Lung (tissue), 12 donors: ENCODE measurements around the gene USP9X. TPM values are rescaled to one million over a fixed set of nuclear protein-coding genes. Genes with fewer than 3 reads are reported as not detected.

ENCODE experiments used
- ATAC-seq: fragments of 200-7000 bp; cut with Tn5 transposase; one replicate; pipeline ENCODE4 v1.9.1; 2020; ENCODE audit warnings: moderate number of reproducible peaks; ENCODE audit not compliant: insufficient read depth, low FRiP score
- DNase-seq, 3 donors: peaks; one replicate each; pipeline ENCODE4 v3.0.0-alpha.2; 2013 to 2017
- H3K27ac ChIP-seq, 2 donors: one replicate each; pipeline ENCODE4 v1.5.1; 2013; ENCODE audit warnings: mild to moderate bottlenecking in 2 of 2, moderate library complexity in 2 of 2, control low read depth in 1 of 2, inconsistent platforms in 1 of 2, low read depth in 1 of 2, low read length in 1 of 2
- H3K27me3 ChIP-seq, 3 donors: one replicate each; pipeline ENCODE4 v1.5.1; 2013; ENCODE audit warnings: low read length in 2 of 3; ENCODE audit not compliant: control insufficient read depth in 3 of 3, insufficient read depth in 3 of 3
- H3K36me3 ChIP-seq, 4 donors: one replicate each; pipeline ENCODE4 v1.5.1; 2013; ENCODE audit warnings: low read length in 4 of 4, mild to moderate bottlenecking in 1 of 4, moderate library complexity in 1 of 4; ENCODE audit not compliant: control insufficient read depth in 4 of 4, insufficient read depth in 4 of 4
- H3K4me1 ChIP-seq, 5 donors: one replicate each; pipeline ENCODE4 v1.5.1; 2013; ENCODE audit warnings: low read length in 5 of 5, mild to moderate bottlenecking in 2 of 5, moderate library complexity in 1 of 5; ENCODE audit not compliant: control insufficient read depth in 5 of 5, insufficient read depth in 5 of 5
- H3K4me3 ChIP-seq: one replicate; pipeline ENCODE4 v1.5.1; 2013; ENCODE audit warnings: mild to moderate bottlenecking, control low read depth, moderate library complexity
- H3K9ac ChIP-seq, 2 donors: one replicate each; pipeline ENCODE4 v1.5.1; 2013; ENCODE audit warnings: low read length in 2 of 2, control low read depth in 1 of 2; ENCODE audit not compliant: insufficient read depth in 1 of 2
- H3K9me3 ChIP-seq, 4 donors: one replicate each; pipeline ENCODE4 v1.5.1; 2013; ENCODE audit warnings: low read length in 3 of 4, mild to moderate bottlenecking in 1 of 4, moderate library complexity in 1 of 4; ENCODE audit not compliant: control insufficient read depth in 4 of 4, insufficient read depth in 3 of 4
- WGBS, 2 donors: extraction: QIAGEN DNeasy Blood & Tissue Kit; methylation state at CpG; one replicate each; pipeline ENCODE4 v1.1.7; 2013; 5-methylcytosine and 5-hydroxymethylcytosine counted together
- polyA plus RNA-seq, 2 donors: library from polyadenylated mRNA; stranded (reverse); fragments of 200-250 nt; gene quantifications; one replicate each; pipeline ENCODE4 v1.2.1, GENCODE V29; 2013
- total RNA-seq, 2 donors: library from RNA; depleted of rRNA in 1 of 2; stranded (reverse); fragments of >200 nt in 1 of 2; gene quantifications; one replicate each; pipeline ENCODE4 v1.2.1, GENCODE V29; 2014 to 2021
- TF ChIP-seq, protein P1 (sequence below): IDR thresholded peaks from 2 replicates; pipeline ENCODE4 v1.5.1; 2012; ENCODE audit warnings: mild to moderate bottlenecking; ENCODE audit errors: control extremely low read depth, extremely low read depth
- donor health status: control.
- donor health status: control.
- donor health status: Bipolar disorder and iron deficiency.
- donor health status: healthy.
- donor health status: DM: yes; HTN: yes; CAD: no.

Gene USP9X
- total and polyA plus RNA-seq, 4 donors, result 8.5 to 187 (median 43.0) TPM

DNA sequence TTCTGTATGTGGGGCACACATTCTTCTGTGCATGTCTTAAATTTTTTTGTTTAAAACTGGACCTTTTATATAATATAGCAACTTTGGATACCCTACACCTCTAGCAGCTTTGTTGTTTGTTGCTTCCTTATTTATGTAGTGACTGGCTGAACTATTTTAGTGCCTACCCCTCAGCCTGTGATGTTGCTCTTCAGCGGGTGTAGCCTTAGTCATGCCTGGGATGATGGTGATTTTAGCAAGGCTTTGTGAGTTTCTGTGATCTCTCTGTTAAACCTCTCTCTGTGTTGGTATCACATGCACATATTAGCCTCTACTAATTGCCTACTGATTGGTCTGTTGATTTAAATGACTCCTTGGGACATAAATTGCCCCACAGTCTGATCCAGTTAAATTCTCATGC lies 22.8 kb downstream of the USP9X start:
- peaks cover 0 to 3% (median 0%) of the 10 kb centered on the region in 4 donors for H3K9me3 ChIP-seq
- no peak overlapping the region for H3K4me3 ChIP-seq
- DNase-seq (no peak), ATAC-seq (no peak)
- TF ChIP-seq, protein P1, sequence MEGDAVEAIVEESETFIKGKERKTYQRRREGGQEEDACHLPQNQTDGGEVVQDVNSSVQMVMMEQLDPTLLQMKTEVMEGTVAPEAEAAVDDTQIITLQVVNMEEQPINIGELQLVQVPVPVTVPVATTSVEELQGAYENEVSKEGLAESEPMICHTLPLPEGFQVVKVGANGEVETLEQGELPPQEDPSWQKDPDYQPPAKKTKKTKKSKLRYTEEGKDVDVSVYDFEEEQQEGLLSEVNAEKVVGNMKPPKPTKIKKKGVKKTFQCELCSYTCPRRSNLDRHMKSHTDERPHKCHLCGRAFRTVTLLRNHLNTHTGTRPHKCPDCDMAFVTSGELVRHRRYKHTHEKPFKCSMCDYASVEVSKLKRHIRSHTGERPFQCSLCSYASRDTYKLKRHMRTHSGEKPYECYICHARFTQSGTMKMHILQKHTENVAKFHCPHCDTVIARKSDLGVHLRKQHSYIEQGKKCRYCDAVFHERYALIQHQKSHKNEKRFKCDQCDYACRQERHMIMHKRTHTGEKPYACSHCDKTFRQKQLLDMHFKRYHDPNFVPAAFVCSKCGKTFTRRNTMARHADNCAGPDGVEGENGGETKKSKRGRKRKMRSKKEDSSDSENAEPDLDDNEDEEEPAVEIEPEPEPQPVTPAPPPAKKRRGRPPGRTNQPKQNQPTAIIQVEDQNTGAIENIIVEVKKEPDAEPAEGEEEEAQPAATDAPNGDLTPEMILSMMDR, result no peak
- H3K4me1 ChIP-seq, result peaks cover 0 to 14% (median 1%) of the 10 kb centered on the region in 5 donors
- no peak overlapping the region for H3K9ac ChIP-seq
- H3K27me3 ChIP-seq, result peaks cover 0 to 26% (median 15%) of the 10 kb centered on the region in 3 donors
- H3K36me3 ChIP-seq, result no peaks in the 10 kb centered on the region
- no peak overlapping the region for H3K27ac ChIP-seq
- 53 to 69% methylated on average over 1 of the region's 1 CpG for WGBS, 2 donors

DNA sequence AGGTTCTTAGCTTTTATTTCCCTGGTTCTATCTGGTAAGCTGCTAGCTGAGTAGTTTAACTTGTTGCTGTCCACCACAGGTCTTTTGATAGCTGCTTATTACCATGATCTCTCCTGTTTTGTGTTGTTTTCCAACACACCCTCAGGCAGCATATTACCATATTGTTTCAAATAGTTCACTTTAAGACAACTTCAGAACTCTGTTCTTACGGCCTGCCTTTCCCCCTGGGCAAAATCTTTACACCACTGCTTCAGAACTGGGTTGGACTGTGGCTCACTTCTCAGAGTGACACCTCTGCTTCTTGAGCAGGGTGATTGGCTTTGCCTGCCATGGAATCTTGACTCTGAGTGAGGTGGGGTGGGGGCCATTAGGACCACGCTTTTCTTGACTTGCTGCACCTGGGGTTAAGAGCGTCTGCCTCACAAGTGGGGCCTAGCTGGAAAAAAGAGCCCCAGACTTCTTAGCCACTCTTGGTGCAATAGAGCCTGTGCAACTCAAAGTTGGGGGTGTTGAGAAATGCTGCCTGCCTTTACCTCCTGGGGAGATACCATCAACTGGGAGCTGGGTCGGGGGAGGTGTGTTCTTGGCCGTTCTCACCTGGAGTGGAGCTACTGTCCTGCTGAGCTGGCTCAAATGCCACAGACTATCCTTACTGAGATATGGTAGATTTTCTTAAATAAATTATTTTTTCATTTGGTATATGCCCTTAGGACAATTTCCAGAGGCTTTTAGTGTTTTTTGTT lies 23.4 kb downstream of the USP9X start:
- H3K4me3 ChIP-seq, result no peak overlapping the region
- peaks cover 0 to 14% (median 1%) of the 10 kb centered on the region in 5 donors for H3K4me1 ChIP-seq
- H3K9ac ChIP-seq, result no peak overlapping the region
- 80 to 81% methylated on average over 5 of the region's 5 CpGs for WGBS, 2 donors
- H3K36me3 ChIP-seq, result no peaks in the 10 kb centered on the region
- no peak for ATAC-seq
- no peak for DNase-seq
- H3K27ac ChIP-seq, result no peak overlapping the region
- peaks cover 0 to 26% (median 15%) of the 10 kb centered on the region in 3 donors for H3K27me3 ChIP-seq
- TF ChIP-seq, protein P1, result no peak
- H3K9me3 ChIP-seq, result peaks cover 0 to 3% (median 0%) of the 10 kb centered on the region in 4 donors

DNA sequence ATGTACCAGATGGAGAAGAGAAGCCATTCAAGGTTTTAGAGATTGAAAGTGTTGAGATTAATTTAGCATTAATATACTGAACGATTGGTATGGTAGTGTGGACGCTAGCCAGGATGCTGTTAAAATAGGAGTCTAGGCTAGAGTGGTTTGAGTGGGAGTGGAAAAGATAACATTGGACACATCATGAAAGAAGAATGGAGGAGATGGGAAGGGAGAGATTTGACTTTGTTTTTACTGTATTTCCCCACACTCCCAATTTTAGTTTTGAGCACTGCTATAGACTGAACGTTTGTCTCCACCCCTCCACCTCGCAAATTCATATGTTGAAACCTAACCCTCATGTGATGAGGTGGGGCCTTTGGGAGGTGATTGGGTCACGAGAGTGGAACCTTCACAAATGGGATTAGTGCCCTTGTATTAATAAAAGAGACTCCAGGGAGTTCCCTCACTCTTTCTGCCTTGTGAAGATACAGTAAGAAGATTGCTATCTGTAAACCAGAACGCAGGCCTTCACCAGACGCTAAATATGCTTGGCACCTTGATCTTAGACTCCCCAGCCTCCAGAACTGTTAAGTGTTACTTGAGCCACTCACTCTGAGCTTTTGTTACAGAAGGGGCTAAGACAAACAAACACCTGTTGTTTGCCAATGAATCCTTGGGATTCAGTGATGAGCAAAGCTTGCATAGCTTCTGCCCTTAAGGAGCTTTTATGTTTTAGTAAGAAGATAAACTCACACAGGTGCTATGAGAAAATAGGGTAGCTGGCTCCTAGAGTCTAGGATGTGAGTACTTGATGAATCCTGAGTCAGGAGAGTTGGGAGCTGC lies 25.8 kb downstream of the USP9X start:
- DNase-seq, result no peak
- 53 to 64% methylated on average over 7 of the region's 7 CpGs for WGBS, 2 donors
- TF ChIP-seq, protein P1, result no peak
- no peak for ATAC-seq
- peaks cover 0 to 3% (median 0%) of the 10 kb centered on the region in 4 donors for H3K9me3 ChIP-seq
- H3K27ac ChIP-seq, result peak overlapping the region in 1 of 2 donors; percentile 45
- no peak overlapping the region for H3K4me3 ChIP-seq
- H3K36me3 ChIP-seq, result no peaks in the 10 kb centered on the region
- H3K4me1 ChIP-seq, result peaks cover 0 to 17% (median 1%) of the 10 kb centered on the region in 5 donors
- H3K9ac ChIP-seq, result no peak overlapping the region
- H3K27me3 ChIP-seq, result peaks cover 0 to 28% (median 12%) of the 10 kb centered on the region in 3 donors
